ENCODE data around the gene HYI.
"Not testable (repeated sequence)": the region's sequence is repeated elsewhere in the genome, so short reads cannot be mapped to it uniquely, and the experiment has no call there.

Gene HYI

GRCh38 chr1:43430831-43431230 is 22.9 kb downstream of the HYI start:
- no peak for DNase-seq

GRCh38 chr1:43427941-43428340 is 25.8 kb downstream of the HYI start:
- no peak for DNase-seq

GRCh38 chr1:43427524-43427923 is 26.2 kb downstream of the HYI start:
- no peak for DNase-seq

GRCh38 chr1:43426221-43426620 is 27.5 kb downstream of the HYI start:
- DNase-seq, result no peak

- no peak for DNase-seq
Measured at GRCh38 chr1:43425045-43425444, 28.7 kb downstream of the HYI start.

- no peak for DNase-seq
Measured at GRCh38 chr1:43423672-43424550, 29.8 kb downstream of the HYI start.

GRCh38 chr1:43422995-43423671 is 30.6 kb downstream of the HYI start:
- DNase-seq, result no peak

- no peak for DNase-seq
Measured at GRCh38 chr1:43421976-43422750, 31.6 kb downstream of the HYI start.

- no peak for DNase-seq
Measured at GRCh38 chr1:43421396-43421795, 32.3 kb downstream of the HYI start.

GRCh38 chr1:43420874-43421273 is 32.9 kb downstream of the HYI start:
- no peak for DNase-seq

GRCh38 chr1:43419627-43420425 is 33.9 kb downstream of the HYI start:
- no peak for DNase-seq

GRCh38 chr1:43418858-43419257 is 34.9 kb downstream of the HYI start:
- no peak for DNase-seq

- DNase-seq, result no peak
Measured at GRCh38 chr1:43415901-43416300, 37.8 kb downstream of the HYI start.

- DNase-seq, result peak in 18 of 58 donors; percentile 2 to 33 (median 9)
Measured at GRCh38 chr1:43414634-43415223, 39.0 kb downstream of the HYI start.

- DNase-seq, result not testable (repeated sequence)
Measured at GRCh38 chr1:43413426-43413825, 40.3 kb downstream of the HYI start.

GRCh38 chr1:43410571-43410970 is 43.2 kb downstream of the HYI start:
- no peak for DNase-seq

- DNase-seq, result no peak
Measured at GRCh38 chr1:43405876-43406234, 47.9 kb downstream of the HYI start.

GRCh38 chr1:43405219-43405875 is 48.4 kb downstream of the HYI start:
- no peak for DNase-seq

- DNase-seq, result no peak
Measured at GRCh38 chr1:43404353-43404752, 49.4 kb downstream of the HYI start.

Measured in anterior cingulate cortex (tissue), 58 donors.